SK-N-SH (cell line): Measurements from ENCODE around the gene TJP3.

Experiments
- EZH2phosphoT487 ChIP-seq: fragments of 200-600 bp; sonication (generic); IDR thresholded peaks from 2 replicates; pipeline ENCODE4 v1.6.1; 2017; ENCODE audit warnings: low read depth, mixed run types, mild to moderate bottlenecking, antibody characterized with exemption, moderate library complexity, borderline replicate concordance
- FOXJ3 ChIP-seq: sonication (generic); formaldehyde crosslinking; IDR thresholded peaks from 2 replicates; pipeline ENCODE4 v1.5.1; 2020; ENCODE audit warnings: mild to moderate bottlenecking, missing genetic modification reagents
- FOXM1 ChIP-seq: IDR thresholded peaks from 2 replicates; pipeline ENCODE4 v1.4.0; 2012; ENCODE audit warnings: low read depth, mild to moderate bottlenecking
- GATA2 ChIP-seq: sonication (generic); formaldehyde crosslinking; IDR thresholded peaks from 2 replicates; pipeline ENCODE4 v1.5.0; 2020; ENCODE audit warnings: mild to moderate bottlenecking, missing genetic modification reagents
- MEF2A ChIP-seq: IDR thresholded peaks from 2 replicates; pipeline ENCODE4 v1.4.0; 2012; ENCODE audit warnings: low read depth, borderline replicate concordance
- POLR2AphosphoS5 ChIP-seq: IDR thresholded peaks from 2 replicates; pipeline ENCODE4 v1.6.1; 2012; ENCODE audit warnings: low read depth, low read length
- RAD21 ChIP-seq: IDR thresholded peaks from 2 replicates; pipeline ENCODE4 v1.6.1; 2012; ENCODE audit warnings: mild to moderate bottlenecking, low read length
- RFX5 ChIP-seq: IDR thresholded peaks from 2 replicates; pipeline ENCODE4 v1.6.1; 2012; ENCODE audit warnings: mild to moderate bottlenecking, improper control_type of control experiment, low read length
- SMC3 ChIP-seq: IDR thresholded peaks from 2 replicates; pipeline ENCODE4 v1.6.1; 2012; ENCODE audit warnings: low read depth, low read length, improper control_type of control experiment
- TAF1 ChIP-seq: IDR thresholded peaks from 2 replicates; pipeline ENCODE4 v1.6.1; 2012; ENCODE audit warnings: low read depth, mild to moderate bottlenecking, low read length, moderate library complexity, borderline replicate concordance
- TF ChIP-seq, protein P1 (sequence below): fragments of 200-600 bp; sonication (generic); IDR thresholded peaks from 2 replicates; pipeline ENCODE4 v1.6.1; 2017; ENCODE audit warnings: antibody characterized with exemption, mild to moderate bottlenecking, moderate library complexity
- TF ChIP-seq, protein P2 (sequence below): IDR thresholded peaks from 2 replicates; pipeline ENCODE4 v1.6.1; 2012; ENCODE audit warnings: mild to moderate bottlenecking, low read depth, low read length, moderate library complexity
- TF ChIP-seq, protein P3 (sequence below): IDR thresholded peaks from 2 replicates; pipeline ENCODE4 v1.4.0; 2012; ENCODE audit warnings: low read depth
- TF ChIP-seq, protein P4 (sequence below): IDR thresholded peaks from 2 replicates; pipeline ENCODE4 v1.4.0; 2012; ENCODE audit warnings: low read depth, borderline replicate concordance

DNA sequence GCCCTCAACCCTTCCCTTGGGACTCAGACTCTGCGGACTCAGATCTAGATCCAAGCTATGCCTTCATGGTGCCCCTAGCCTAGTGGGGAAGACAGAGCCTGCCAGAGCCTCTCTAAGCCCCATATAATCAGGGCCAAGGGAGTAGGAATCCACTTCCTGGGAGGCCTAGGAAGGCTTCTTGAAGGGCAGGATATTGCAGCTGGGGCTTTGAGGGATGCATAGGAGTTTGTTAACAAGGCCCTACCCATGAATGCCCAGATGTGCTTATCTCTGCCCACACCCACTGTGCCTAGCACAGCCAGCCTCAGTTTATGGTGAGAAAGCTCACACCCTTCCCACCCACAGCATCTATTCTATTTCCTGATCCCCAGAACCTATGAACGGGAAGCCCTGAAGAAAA lies 42.0 kb downstream of the TJP3 start:
- TF ChIP-seq, protein P1, sequence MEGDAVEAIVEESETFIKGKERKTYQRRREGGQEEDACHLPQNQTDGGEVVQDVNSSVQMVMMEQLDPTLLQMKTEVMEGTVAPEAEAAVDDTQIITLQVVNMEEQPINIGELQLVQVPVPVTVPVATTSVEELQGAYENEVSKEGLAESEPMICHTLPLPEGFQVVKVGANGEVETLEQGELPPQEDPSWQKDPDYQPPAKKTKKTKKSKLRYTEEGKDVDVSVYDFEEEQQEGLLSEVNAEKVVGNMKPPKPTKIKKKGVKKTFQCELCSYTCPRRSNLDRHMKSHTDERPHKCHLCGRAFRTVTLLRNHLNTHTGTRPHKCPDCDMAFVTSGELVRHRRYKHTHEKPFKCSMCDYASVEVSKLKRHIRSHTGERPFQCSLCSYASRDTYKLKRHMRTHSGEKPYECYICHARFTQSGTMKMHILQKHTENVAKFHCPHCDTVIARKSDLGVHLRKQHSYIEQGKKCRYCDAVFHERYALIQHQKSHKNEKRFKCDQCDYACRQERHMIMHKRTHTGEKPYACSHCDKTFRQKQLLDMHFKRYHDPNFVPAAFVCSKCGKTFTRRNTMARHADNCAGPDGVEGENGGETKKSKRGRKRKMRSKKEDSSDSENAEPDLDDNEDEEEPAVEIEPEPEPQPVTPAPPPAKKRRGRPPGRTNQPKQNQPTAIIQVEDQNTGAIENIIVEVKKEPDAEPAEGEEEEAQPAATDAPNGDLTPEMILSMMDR: no peak
- TF ChIP-seq, protein P2, sequence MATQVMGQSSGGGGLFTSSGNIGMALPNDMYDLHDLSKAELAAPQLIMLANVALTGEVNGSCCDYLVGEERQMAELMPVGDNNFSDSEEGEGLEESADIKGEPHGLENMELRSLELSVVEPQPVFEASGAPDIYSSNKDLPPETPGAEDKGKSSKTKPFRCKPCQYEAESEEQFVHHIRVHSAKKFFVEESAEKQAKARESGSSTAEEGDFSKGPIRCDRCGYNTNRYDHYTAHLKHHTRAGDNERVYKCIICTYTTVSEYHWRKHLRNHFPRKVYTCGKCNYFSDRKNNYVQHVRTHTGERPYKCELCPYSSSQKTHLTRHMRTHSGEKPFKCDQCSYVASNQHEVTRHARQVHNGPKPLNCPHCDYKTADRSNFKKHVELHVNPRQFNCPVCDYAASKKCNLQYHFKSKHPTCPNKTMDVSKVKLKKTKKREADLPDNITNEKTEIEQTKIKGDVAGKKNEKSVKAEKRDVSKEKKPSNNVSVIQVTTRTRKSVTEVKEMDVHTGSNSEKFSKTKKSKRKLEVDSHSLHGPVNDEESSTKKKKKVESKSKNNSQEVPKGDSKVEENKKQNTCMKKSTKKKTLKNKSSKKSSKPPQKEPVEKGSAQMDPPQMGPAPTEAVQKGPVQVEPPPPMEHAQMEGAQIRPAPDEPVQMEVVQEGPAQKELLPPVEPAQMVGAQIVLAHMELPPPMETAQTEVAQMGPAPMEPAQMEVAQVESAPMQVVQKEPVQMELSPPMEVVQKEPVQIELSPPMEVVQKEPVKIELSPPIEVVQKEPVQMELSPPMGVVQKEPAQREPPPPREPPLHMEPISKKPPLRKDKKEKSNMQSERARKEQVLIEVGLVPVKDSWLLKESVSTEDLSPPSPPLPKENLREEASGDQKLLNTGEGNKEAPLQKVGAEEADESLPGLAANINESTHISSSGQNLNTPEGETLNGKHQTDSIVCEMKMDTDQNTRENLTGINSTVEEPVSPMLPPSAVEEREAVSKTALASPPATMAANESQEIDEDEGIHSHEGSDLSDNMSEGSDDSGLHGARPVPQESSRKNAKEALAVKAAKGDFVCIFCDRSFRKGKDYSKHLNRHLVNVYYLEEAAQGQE: no peak
- no peak for TF ChIP-seq POLR2AphosphoS5
- TF ChIP-seq, protein P3, sequence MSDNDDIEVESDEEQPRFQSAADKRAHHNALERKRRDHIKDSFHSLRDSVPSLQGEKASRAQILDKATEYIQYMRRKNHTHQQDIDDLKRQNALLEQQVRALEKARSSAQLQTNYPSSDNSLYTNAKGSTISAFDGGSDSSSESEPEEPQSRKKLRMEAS: no peak
- TF ChIP-seq, protein P4, sequence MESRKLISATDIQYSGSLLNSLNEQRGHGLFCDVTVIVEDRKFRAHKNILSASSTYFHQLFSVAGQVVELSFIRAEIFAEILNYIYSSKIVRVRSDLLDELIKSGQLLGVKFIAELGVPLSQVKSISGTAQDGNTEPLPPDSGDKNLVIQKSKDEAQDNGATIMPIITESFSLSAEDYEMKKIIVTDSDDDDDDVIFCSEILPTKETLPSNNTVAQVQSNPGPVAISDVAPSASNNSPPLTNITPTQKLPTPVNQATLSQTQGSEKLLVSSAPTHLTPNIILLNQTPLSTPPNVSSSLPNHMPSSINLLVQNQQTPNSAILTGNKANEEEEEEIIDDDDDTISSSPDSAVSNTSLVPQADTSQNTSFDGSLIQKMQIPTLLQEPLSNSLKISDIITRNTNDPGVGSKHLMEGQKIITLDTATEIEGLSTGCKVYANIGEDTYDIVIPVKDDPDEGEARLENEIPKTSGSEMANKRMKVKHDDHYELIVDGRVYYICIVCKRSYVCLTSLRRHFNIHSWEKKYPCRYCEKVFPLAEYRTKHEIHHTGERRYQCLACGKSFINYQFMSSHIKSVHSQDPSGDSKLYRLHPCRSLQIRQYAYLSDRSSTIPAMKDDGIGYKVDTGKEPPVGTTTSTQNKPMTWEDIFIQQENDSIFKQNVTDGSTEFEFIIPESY: no peak
- no peak for TF ChIP-seq MEF2A
- no peak for TF ChIP-seq FOXM1
- no peak for TF ChIP-seq EZH2phosphoT487
- no peak for TF ChIP-seq SMC3
- TF ChIP-seq TAF1: no peak
- TF ChIP-seq RAD21: no peak
- no peak for TF ChIP-seq FOXJ3 (CRISPR knock-in tag)
- no peak for TF ChIP-seq RFX5
- no peak for TF ChIP-seq GATA2
